Measurements from ENCODE around the gene BLOC1S1. TPM values are rescaled to one million over a fixed set of nuclear protein-coding genes. Genes with fewer than 3 reads are reported as not detected.
A peak's percentile ranks its signal among the peaks of the same experiment; 100 is the strongest.

BLOC1S1 gene
- total RNA-seq, 4 donors from 2014 or later = 159 to 253 (median 196) TPM

- Histone ChIP-seq H3K4me1 (peaks cover 69 to 94% (median 90%) of the 10 kb centered on the region in 4 donors), H3K27me3 (no peaks in the 10 kb centered on the region), H3K9me3 (no peaks in the 10 kb centered on the region), H3K36me3 (peaks cover 0 to 11% (median 0%) of the 10 kb centered on the region in 4 donors), H3K4me3 (peak overlapping the region; percentile 58 to 71 (median 64)), H3K27ac (replicated peaks in 1 of 4) (peak overlapping the region; percentile 89 to 100 (median 98))
- TF ChIP-seq POLR2AphosphoS5 (IDR thresholded peaks at IDR 0.05) = no peak
- no peak for TF ChIP-seq POLR2A (IDR thresholded peaks at IDR 0.05; ENCODE audit: low read depth)
- TF ChIP-seq CTCF (IDR thresholded peaks at IDR 0.05) = no peak
- TF ChIP-seq EP300 (IDR thresholded peaks at IDR 0.05) = no peak
- intact Hi-C loops (cut with DNase I) = no loop called here
- WGBS = 31% methylated on average over 8 of the region's 8 CpGs
- no peak for DNase-seq (ENCODE audit: extremely low spot score)
Measured at GRCh38 chr12:55717011-55718007, 1.5 kb downstream of the BLOC1S1 start.

- Histone ChIP-seq H3K36me3 (peaks cover 0 to 14% (median 0%) of the 10 kb centered on the region in 4 donors), H3K27ac (replicated peaks in 1 of 4) (peak overlapping the region; percentile 89 to 100 (median 98)), H3K27me3 (no peaks in the 10 kb centered on the region), H3K4me3 (peak overlapping the region in 1 of 4 donors; percentile 71), H3K4me1 (peaks cover 69 to 94% (median 86%) of the 10 kb centered on the region in 4 donors), H3K9me3 (no peaks in the 10 kb centered on the region)
- TF ChIP-seq EP300 (IDR thresholded peaks at IDR 0.05) (no peak), CTCF (IDR thresholded peaks at IDR 0.05) (no peak), POLR2A (IDR thresholded peaks at IDR 0.05; ENCODE audit: low read depth) (no peak), POLR2AphosphoS5 (IDR thresholded peaks at IDR 0.05) (no peak)
- DNase-seq (ENCODE audit: extremely low spot score) = no peak
- intact Hi-C loops (cut with DNase I) = no loop called here
- WGBS = 35% methylated on average over 4 of the region's 4 CpGs
Measured at GRCh38 chr12:55718015-55718414, 2.2 kb downstream of the BLOC1S1 start.

- Histone ChIP-seq H3K27ac (replicated peaks in 1 of 4) (peak overlapping the region; percentile 89 to 100 (median 98)), H3K9me3 (no peaks in the 10 kb centered on the region), H3K4me1 (peaks cover 67 to 94% (median 86%) of the 10 kb centered on the region in 4 donors), H3K4me3 (no peak overlapping the region), H3K27me3 (no peaks in the 10 kb centered on the region), H3K36me3 (peaks cover 0 to 20% (median 3%) of the 10 kb centered on the region in 4 donors)
- intact Hi-C loops (cut with DNase I) = no loop called here
- no peak for DNase-seq (ENCODE audit: extremely low spot score)
- TF ChIP-seq POLR2A (IDR thresholded peaks at IDR 0.05; ENCODE audit: low read depth) (no peak), EP300 (IDR thresholded peaks at IDR 0.05) (no peak), CTCF (IDR thresholded peaks at IDR 0.05) (no peak), POLR2AphosphoS5 (IDR thresholded peaks at IDR 0.05) (peak in 1 of 2 donors; percentile 13)
- 43% methylated on average over 4 of the region's 4 CpGs for WGBS
Measured at GRCh38 chr12:55718624-55719275, 2.9 kb downstream of the BLOC1S1 start.

- intact Hi-C loops (cut with DNase I) = no loop called here
- Histone ChIP-seq H3K4me1 (peaks cover 72 to 95% (median 89%) of the 10 kb centered on the region in 4 donors), H3K27ac (replicated peaks in 1 of 4) (peak overlapping the region; percentile 89 to 100 (median 98)), H3K36me3 (peaks cover 0 to 26% (median 10%) of the 10 kb centered on the region in 4 donors), H3K27me3 (no peaks in the 10 kb centered on the region), H3K9me3 (no peaks in the 10 kb centered on the region), H3K4me3 (no peak overlapping the region)
- DNase-seq (ENCODE audit: extremely low spot score) = no peak
- TF ChIP-seq POLR2A (IDR thresholded peaks at IDR 0.05; ENCODE audit: low read depth) (no peak), EP300 (IDR thresholded peaks at IDR 0.05) (no peak), CTCF (IDR thresholded peaks at IDR 0.05) (no peak), POLR2AphosphoS5 (IDR thresholded peaks at IDR 0.05) (no peak)
- 57% methylated on average over 7 of the region's 7 CpGs for WGBS
Measured at GRCh38 chr12:55719371-55719770, 3.5 kb downstream of the BLOC1S1 start.

All from esophagus muscularis mucosa (tissue), 4 donors.